Measurements from ENCODE around the gene LDHB.

- TF ChIP-seq TSHZ2 (CRISPR knock-in tag; IDR thresholded peaks at IDR 0.05) (no peak), PPARA (CRISPR knock-in tag; IDR thresholded peaks at IDR 0.05; ENCODE audit: borderline replicate concordance) (no peak), ISL1 (CRISPR knock-in tag; IDR thresholded peaks at IDR 0.05) (no peak), ARNTL (CRISPR knock-in tag; IDR thresholded peaks at IDR 0.05; ENCODE audit: borderline replicate concordance, low read depth) (no peak), BACH2 (CRISPR knock-in tag; IDR thresholded peaks at IDR 0.05; ENCODE audit: borderline replicate concordance) (no peak), ZC3H10 (CRISPR knock-in tag; IDR thresholded peaks at IDR 0.05) (no peak), PATZ1 (CRISPR knock-in tag; IDR thresholded peaks at IDR 0.05; ENCODE audit: borderline replicate concordance) (no peak), CSDC2 (CRISPR knock-in tag; IDR thresholded peaks at IDR 0.05) (no peak), CREB5 (CRISPR knock-in tag; IDR thresholded peaks at IDR 0.05; ENCODE audit: low read depth) (no peak), ZFP30 (CRISPR knock-in tag; IDR thresholded peaks at IDR 0.05) (no peak)
Measured at GRCh38 chr12:21657326-21658077, at the start of gene LDHB.
